H1 (cell line): ENCODE results near the gene GIN1. TPM values are rescaled to one million over a fixed set of nuclear protein-coding genes. Genes with fewer than 3 reads are reported as not detected.

Experiments used
- CTCF ChIA-PET: fragments of 300-600 bp; sonication (Branson Sonifier 250); formaldehyde crosslinking; loops from one replicate; lab custom pipeline; 2021; ENCODE audit not compliant: partially characterized antibody; lab: Charles Lee
- POLR2A ChIA-PET: fragments of 300-600 bp; sonication (Branson Sonifier 250); formaldehyde crosslinking; loops from one replicate; lab custom pipeline; 2021; ENCODE audit warnings: inconsistent platforms; ENCODE audit not compliant: partially characterized antibody; lab: Charles Lee
- DNase-seq, 2 experiments: peaks; one replicate each; pipeline versions ENCODE4 v3.0.0 to v3.0.0-alpha.2; 2010 to 2022; ENCODE audit warnings: low spot score in 2 of 2, low read depth in 1 of 2, mixed read lengths in 1 of 2
- FAIRE-seq: peaks from 2 replicates; lab custom pipeline; 2011; peaks lifted over from hg19 to GRCh38; lab: Jason Lieb, UNC
- H2AFZ ChIP-seq: 2 replicates; pipeline ENCODE4 v1.8.1; 2012; ENCODE audit warnings: low read length, inconsistent platforms
- H2AK5ac ChIP-seq: 2 replicates; pipeline ENCODE4 v1.6.1; 2013; ENCODE audit warnings: low read depth, low read length
- H2BK120ac ChIP-seq: replicated peaks from 2 replicates; pipeline ENCODE3; 2013; ENCODE audit warnings: low read depth, low read length, inconsistent platforms
- H2BK12ac ChIP-seq: 2 replicates; pipeline ENCODE4 v1.6.1; 2013; ENCODE audit warnings: low read depth, low read length
- H2BK15ac ChIP-seq: 2 replicates; pipeline ENCODE4 v1.6.1; 2013; ENCODE audit warnings: low read length
- H2BK20ac ChIP-seq: 2 replicates; pipeline ENCODE4 v1.6.1; 2013; ENCODE audit warnings: low read length
- H2BK5ac ChIP-seq: 2 replicates; pipeline ENCODE4 v1.6.1; 2013; ENCODE audit warnings: low read depth, low read length
- H3K14ac ChIP-seq: 2 replicates; pipeline ENCODE4 v1.6.1; 2013; ENCODE audit warnings: inconsistent platforms; ENCODE audit not compliant: insufficient read length
- H3K18ac ChIP-seq: 2 replicates; pipeline ENCODE4 v1.6.1; 2013; ENCODE audit warnings: low read length; ENCODE audit errors: extremely low read depth
- H3K23ac ChIP-seq: 2 replicates; pipeline ENCODE4 v1.6.1; 2013; ENCODE audit warnings: inconsistent platforms; ENCODE audit not compliant: insufficient read length
- H3K23me2 ChIP-seq: 2 replicates; pipeline ENCODE4 v1.6.1; 2013; ENCODE audit warnings: low read depth, low read length
- H3K27ac ChIP-seq: 2 replicates; pipeline ENCODE4 v1.6.1; 2011; ENCODE audit warnings: low read depth, low read length, inconsistent platforms
- H3K27me3 ChIP-seq, 4 experiments: replicated peaks in 1 of 4; 1 replicate in 1 of 4; 2 replicates in 3 of 4; pipeline versions ENCODE4 v1.6.1 to v1.8.1; 2011 to 2013; ENCODE audit warnings: low read length in 3 of 4, mild to moderate bottlenecking in 3 of 4, inconsistent platforms in 2 of 4, mixed read lengths in 2 of 4, moderate library complexity in 1 of 4; ENCODE audit not compliant: control insufficient read depth in 3 of 4, insufficient read depth in 3 of 4; ENCODE audit errors: extremely low read depth in 1 of 4
- H3K36me3 ChIP-seq, 4 experiments: 2 replicates each; pipeline versions ENCODE4 v1.6.1 to v1.8.1; 2011 to 2013; ENCODE audit warnings: mild to moderate bottlenecking in 4 of 4, low read length in 3 of 4, moderate library complexity in 2 of 4, control low read depth in 1 of 4, inconsistent platforms in 1 of 4; ENCODE audit not compliant: insufficient read depth in 4 of 4, control insufficient read depth in 2 of 4
- H3K4ac ChIP-seq: replicated peaks from 2 replicates; pipeline ENCODE3; 2013; ENCODE audit warnings: low read length, low read depth, mixed read lengths, inconsistent platforms; ENCODE audit not compliant: insufficient read length
- H3K4me1 ChIP-seq, 4 experiments: replicated peaks in 1 of 4; 1 replicate in 1 of 4; 2 replicates in 3 of 4; pipeline versions ENCODE4 v1.6.1 to v1.8.1; 2011 to 2013; ENCODE audit warnings: low read length in 3 of 4, inconsistent platforms in 2 of 4, mixed read lengths in 1 of 4; ENCODE audit not compliant: insufficient read depth in 4 of 4, control insufficient read depth in 3 of 4
- H3K4me2 ChIP-seq, 2 experiments: 2 replicates each; pipeline versions ENCODE4 v1.6.1 to v1.8.1; 2011 to 2013; ENCODE audit warnings: low read depth in 2 of 2, low read length in 2 of 2, control low read depth in 1 of 2, inconsistent platforms in 1 of 2, mild to moderate bottlenecking in 1 of 2; ENCODE audit not compliant: insufficient read depth in 1 of 2
- H3K4me3 ChIP-seq, 4 experiments: fragments of 200-600, 300-600 bp in 1 of 4; sonication (generic), shearing (Covaris generic), sonication (Bioruptor Twin) in 1 of 4; 2 replicates each; pipeline versions ENCODE4 v1.5.1 to v1.8.1; 2011 to 2016; ENCODE audit warnings: low read length in 4 of 4, low read depth in 3 of 4, control low read depth in 2 of 4, inconsistent platforms in 2 of 4, mild to moderate bottlenecking in 2 of 4, mixed read lengths in 1 of 4, moderate library complexity in 1 of 4; ENCODE audit not compliant: insufficient read depth in 2 of 4; ENCODE audit errors: extremely low read depth in 1 of 4
- H3K56ac ChIP-seq: replicated peaks from 2 replicates; pipeline ENCODE3; 2013; ENCODE audit warnings: low read depth, mild to moderate bottlenecking, mixed read lengths, low read length, inconsistent platforms; ENCODE audit not compliant: insufficient read length
- H3K79me1 ChIP-seq: 2 replicates; pipeline ENCODE4 v1.6.1; 2013; ENCODE audit warnings: low read depth, low read length, control low read depth
- H3K79me2 ChIP-seq, 2 experiments: 2 replicates each; pipeline versions ENCODE4 v1.6.1 to v1.8.1; 2012 to 2013; ENCODE audit warnings: low read length in 2 of 2, mild to moderate bottlenecking in 2 of 2, inconsistent platforms in 1 of 2; ENCODE audit not compliant: insufficient read depth in 2 of 2, control insufficient read depth in 1 of 2
- H3K9ac ChIP-seq, 4 experiments: replicated peaks in 1 of 4; 1 replicate in 1 of 4; 2 replicates in 3 of 4; pipeline versions ENCODE4 v1.6.1 to v1.8.1; 2011 to 2013; ENCODE audit warnings: low read depth in 3 of 4, low read length in 3 of 4, control low read depth in 2 of 4, mild to moderate bottlenecking in 2 of 4, moderate library complexity in 2 of 4, inconsistent platforms in 1 of 4; ENCODE audit errors: extremely low read depth in 1 of 4
- H3K9me3 ChIP-seq, 2 experiments: 2 replicates each; pipeline versions ENCODE4 v1.6.1 to v1.8.1; 2012 to 2013; ENCODE audit warnings: mild to moderate bottlenecking in 2 of 2, moderate library complexity in 2 of 2, control low read depth in 1 of 2, inconsistent platforms in 1 of 2, low read depth in 1 of 2, low read length in 1 of 2, mixed read lengths in 1 of 2; ENCODE audit not compliant: insufficient read depth in 2 of 2
- H4K20me1 ChIP-seq, 2 experiments: replicated peaks in 1 of 2; 2 replicates each; pipeline versions ENCODE3 to v1.8.1; 2011 to 2013; ENCODE audit warnings: inconsistent platforms in 2 of 2, low read length in 2 of 2, mild to moderate bottlenecking in 1 of 2; ENCODE audit not compliant: insufficient read depth in 2 of 2, control insufficient read depth in 1 of 2
- H4K5ac ChIP-seq: 2 replicates; pipeline ENCODE4 v1.6.1; 2013; ENCODE audit warnings: low read length, low read depth, mixed read lengths, inconsistent platforms; ENCODE audit not compliant: insufficient read length
- H4K8ac ChIP-seq: 2 replicates; pipeline ENCODE4 v1.8.0; 2013; ENCODE audit warnings: mild to moderate bottlenecking, moderate library complexity, low read length, inconsistent platforms; ENCODE audit not compliant: insufficient read depth; ENCODE audit errors: extremely low read depth
- H4K91ac ChIP-seq: replicated peaks from 2 replicates; pipeline ENCODE3; 2013; ENCODE audit warnings: low read length, mixed read lengths, inconsistent platforms; ENCODE audit not compliant: insufficient read length
- PHF8 ChIP-seq: fragments of 200-600 bp; sonication (generic); conservative IDR thresholded peaks from 2 replicates; pipeline ENCODE4 v1.7.1; 2012; ENCODE audit warnings: low read depth, mild to moderate bottlenecking, inconsistent platforms, low read length, moderate library complexity
- YY1 ChIP-seq: IDR thresholded peaks from 2 replicates; pipeline ENCODE4 v1.6.1; 2011; ENCODE audit warnings: low read depth, mild to moderate bottlenecking, low read length
- WGBS, 2 experiments: shearing (Covaris generic) in 1 of 2; methylation state at CpG; one replicate each; pipeline versions ENCODE4 v1.1.6 to v1.1.7; 2013 to 2015; ENCODE audit warnings: low lambda C conversion rate in 2 of 2, mixed read lengths in 2 of 2, inconsistent platforms in 1 of 2, low coverage in 1 of 2, missing lambda C conversion rate in 1 of 2; ENCODE audit not compliant: insufficient replicate concordance in 2 of 2, insufficient coverage in 1 of 2, insufficient read length in 1 of 2; ENCODE audit errors: extremely low coverage in 1 of 2, missing lambda C conversion rate in 1 of 2; 5-methylcytosine and 5-hydroxymethylcytosine counted together
- polyA plus RNA-seq, 7 experiments: library from polyadenylated mRNA; depleted of rRNA in 3 of 7; stranded (reverse) in 5 of 7; unstranded in 2 of 7; fragments of >200 nt in 5 of 7; fragments of 200-250 nt in 2 of 7; gene quantifications; 1 replicate in 5 of 7; 2 replicates in 1 of 7; 4 replicates in 1 of 7; pipeline versions ENCODE4 v1.2.1 to v1.2.3, GENCODE V29; 2011 to 2013; ENCODE audit warnings: missing spikeins in 2 of 7, mixed read lengths in 2 of 7
- total RNA-seq: library from RNA; stranded (reverse); fragmentation: NEBNext Ultra II Directional; extraction: Animal tissue kit (Norgen Biotek cat#: 25700); gene quantifications from 2 replicates; pipeline ENCODE4 v1.2.1, GENCODE V29; 2021

The GIN1 gene
- total and polyA plus RNA-seq, 2 of the 8 experiments (the other 6 are each of a cell fraction or from before 2014, with no cell fraction given) = 1.9 to 7.1 TPM

- no peak overlapping the region for H3K14ac ChIP-seq
- H4K8ac ChIP-seq = no peak overlapping the region
- no peak overlapping the region for H3K4me3 ChIP-seq
- TF ChIP-seq YY1 (no peak), PHF8 (no peak)
- 80% methylated on average over 2 of the region's 2 CpGs; no CpG with 5 or more reads in 1 of the 2 experiments for WGBS, 2 experiments
- peaks cover 0 to 3% (median 0%) of the 10 kb centered on the region in 4 experiments; a peak in 1 of 8 replicates for H3K36me3 ChIP-seq
- no peak overlapping the region for H3K4me2 ChIP-seq
- H2AK5ac ChIP-seq = no peak overlapping the region
- POLR2A ChIA-PET = interaction anchor here (3.0 kb wide), 1 partner anchor 25 kb away, joined by 10 read pairs; the partner anchor contains the start of genes GIN1 and PPIP5K2
- H2BK12ac ChIP-seq = no peak overlapping the region
- DNase-seq = no peak
- H3K27ac ChIP-seq = no peak overlapping the region
- H3K4me1 ChIP-seq = no peaks in the 10 kb centered on the region
- H3K18ac ChIP-seq = no peak overlapping the region
- H2BK15ac ChIP-seq = no peak overlapping the region
- no peak for FAIRE-seq
- no peaks in the 10 kb centered on the region for H3K79me1 ChIP-seq
- no peaks in the 10 kb centered on the region for H3K9me3 ChIP-seq
- no peaks in the 10 kb centered on the region for H3K27me3 ChIP-seq
- no peaks in the 10 kb centered on the region for H3K23me2 ChIP-seq
- H2BK5ac ChIP-seq = no peak overlapping the region
- CTCF ChIA-PET = no interaction called here
- H3K4ac ChIP-seq = no peak overlapping the region
- H3K79me2 ChIP-seq = no peaks in the 10 kb centered on the region
- no peak overlapping the region for H2AFZ ChIP-seq
- no peaks in the 10 kb centered on the region for H4K20me1 ChIP-seq
- no peak overlapping the region for H4K91ac ChIP-seq
- no peak overlapping the region for H3K56ac ChIP-seq
- no peak overlapping the region for H3K23ac ChIP-seq
- no peak overlapping the region for H2BK120ac ChIP-seq
- H4K5ac ChIP-seq = no peak overlapping the region
- no peak overlapping the region for H3K9ac ChIP-seq
- H2BK20ac ChIP-seq = no peak overlapping the region
These were observed 25.2 kb downstream of the GIN1 start for GRCh38 chr5:103094737-103095136.
